ENCODE results near the gene ZNF532. TPM values are rescaled to one million over a fixed set of nuclear protein-coding genes. Genes with fewer than 3 reads are reported as not detected.

Gene ZNF532
- total RNA-seq, 1 experiment from 2014 or later: 21.1 TPM

DNA sequence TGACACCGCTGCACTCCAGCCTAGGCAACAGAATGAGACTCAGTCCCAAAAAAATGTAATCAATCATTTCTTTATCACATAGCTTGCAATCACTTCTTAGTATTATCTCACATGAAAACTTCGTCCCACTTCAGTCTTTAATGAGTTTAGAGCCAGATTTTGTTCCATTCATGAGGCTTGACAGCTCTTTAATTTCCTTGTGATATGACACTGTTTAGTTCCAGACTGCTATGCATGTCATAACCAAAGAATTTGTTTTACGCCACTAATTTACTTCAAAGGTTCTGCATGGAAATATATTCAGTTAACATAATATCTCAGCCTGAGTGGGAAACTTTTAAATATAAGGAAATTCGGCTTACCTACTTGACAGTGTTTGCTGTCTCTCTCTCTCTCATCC lies 113.1 kb downstream of the ZNF532 start:
- H3K4me3 ChIP-seq: no peak overlapping the region
- H3K4me1 ChIP-seq (replicated peaks; ENCODE audit: insufficient read depth): no peaks in the 10 kb centered on the region
- H2AFZ ChIP-seq: no peak overlapping the region
- H3F3A ChIP-seq (ENCODE audit: insufficient read depth, low read depth): no peaks in the 10 kb centered on the region
- H3K79me2 ChIP-seq (ENCODE audit: low read depth): no peaks in the 10 kb centered on the region
- H3K4me2 ChIP-seq: no peak overlapping the region
- POLR2A ChIA-PET (ENCODE audit: unreplicated experiment): no interaction called here
- DNase-seq: no peak
- H3K36me3 ChIP-seq (ENCODE audit: low read depth): no peaks in the 10 kb centered on the region
- no peaks in the 10 kb centered on the region for H3K9me3 ChIP-seq (ENCODE audit: insufficient read depth, low read depth)
- no peaks in the 10 kb centered on the region for H3K9me2 ChIP-seq (ENCODE audit: insufficient read depth)
- TF ChIP-seq, protein P1, sequence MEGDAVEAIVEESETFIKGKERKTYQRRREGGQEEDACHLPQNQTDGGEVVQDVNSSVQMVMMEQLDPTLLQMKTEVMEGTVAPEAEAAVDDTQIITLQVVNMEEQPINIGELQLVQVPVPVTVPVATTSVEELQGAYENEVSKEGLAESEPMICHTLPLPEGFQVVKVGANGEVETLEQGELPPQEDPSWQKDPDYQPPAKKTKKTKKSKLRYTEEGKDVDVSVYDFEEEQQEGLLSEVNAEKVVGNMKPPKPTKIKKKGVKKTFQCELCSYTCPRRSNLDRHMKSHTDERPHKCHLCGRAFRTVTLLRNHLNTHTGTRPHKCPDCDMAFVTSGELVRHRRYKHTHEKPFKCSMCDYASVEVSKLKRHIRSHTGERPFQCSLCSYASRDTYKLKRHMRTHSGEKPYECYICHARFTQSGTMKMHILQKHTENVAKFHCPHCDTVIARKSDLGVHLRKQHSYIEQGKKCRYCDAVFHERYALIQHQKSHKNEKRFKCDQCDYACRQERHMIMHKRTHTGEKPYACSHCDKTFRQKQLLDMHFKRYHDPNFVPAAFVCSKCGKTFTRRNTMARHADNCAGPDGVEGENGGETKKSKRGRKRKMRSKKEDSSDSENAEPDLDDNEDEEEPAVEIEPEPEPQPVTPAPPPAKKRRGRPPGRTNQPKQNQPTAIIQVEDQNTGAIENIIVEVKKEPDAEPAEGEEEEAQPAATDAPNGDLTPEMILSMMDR (conservative IDR thresholded peaks at IDR 0.05): no peak
- TF ChIP-seq EZH2 (IDR thresholded peaks at IDR 0.05; ENCODE audit: low read depth): no peak
- intact Hi-C loops (cut with micrococcal nuclease; ENCODE audit: unreplicated experiment): no loop called here
- no peaks in the 10 kb centered on the region for H3K27me3 ChIP-seq (ENCODE audit: insufficient read depth, low read depth)
- CTCF ChIA-PET: no interaction called here
- no TSS peak for BruUV-seq (replicated peaks)
- H4K20me1 ChIP-seq (ENCODE audit: insufficient read depth): no peaks in the 10 kb centered on the region
- H3K27ac ChIP-seq: no peak overlapping the region

DNA sequence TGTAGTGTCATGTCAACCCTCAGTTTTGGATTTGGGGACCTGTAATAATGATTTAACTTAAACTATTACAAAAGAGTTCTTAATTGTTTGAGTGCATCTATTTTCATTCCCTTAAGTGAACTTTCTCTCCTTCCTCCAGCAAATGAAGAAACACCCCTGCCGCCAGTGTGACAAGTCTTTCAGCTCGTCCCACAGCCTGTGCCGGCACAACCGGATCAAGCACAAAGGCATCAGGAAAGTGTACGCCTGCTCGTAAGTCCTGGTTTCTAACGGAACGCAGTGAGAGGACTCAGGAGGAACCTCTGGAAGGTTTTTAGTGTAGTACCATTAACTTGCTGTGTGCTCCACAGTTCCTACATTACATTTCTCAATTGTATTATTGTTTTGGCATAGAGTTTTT lies 114.2 kb downstream of the ZNF532 start:
- Histone ChIP-seq H3K36me3 (ENCODE audit: low read depth) (no peaks in the 10 kb centered on the region), H4K20me1 (ENCODE audit: insufficient read depth) (no peaks in the 10 kb centered on the region), H3F3A (ENCODE audit: insufficient read depth, low read depth) (no peaks in the 10 kb centered on the region), H3K4me2 (no peak overlapping the region), H3K27ac (no peak overlapping the region), H3K4me3 (no peak overlapping the region), H3K4me1 (replicated peaks; ENCODE audit: insufficient read depth) (no peaks in the 10 kb centered on the region), H3K27me3 (ENCODE audit: insufficient read depth, low read depth) (no peaks in the 10 kb centered on the region), H2AFZ (no peak overlapping the region), H3K9me3 (ENCODE audit: insufficient read depth, low read depth) (no peaks in the 10 kb centered on the region), H3K9me2 (ENCODE audit: insufficient read depth) (no peaks in the 10 kb centered on the region), H3K79me2 (ENCODE audit: low read depth) (no peaks in the 10 kb centered on the region)
- DNase-seq: no peak
- CTCF ChIA-PET: no interaction called here
- POLR2A ChIA-PET (ENCODE audit: unreplicated experiment): no interaction called here
- no TSS peak for BruUV-seq (replicated peaks)
- intact Hi-C loops (cut with micrococcal nuclease; ENCODE audit: unreplicated experiment): no loop called here
- TF ChIP-seq, protein P1 (conservative IDR thresholded peaks at IDR 0.05): no peak
- TF ChIP-seq EZH2 (IDR thresholded peaks at IDR 0.05; ENCODE audit: low read depth): no peak

DNA sequence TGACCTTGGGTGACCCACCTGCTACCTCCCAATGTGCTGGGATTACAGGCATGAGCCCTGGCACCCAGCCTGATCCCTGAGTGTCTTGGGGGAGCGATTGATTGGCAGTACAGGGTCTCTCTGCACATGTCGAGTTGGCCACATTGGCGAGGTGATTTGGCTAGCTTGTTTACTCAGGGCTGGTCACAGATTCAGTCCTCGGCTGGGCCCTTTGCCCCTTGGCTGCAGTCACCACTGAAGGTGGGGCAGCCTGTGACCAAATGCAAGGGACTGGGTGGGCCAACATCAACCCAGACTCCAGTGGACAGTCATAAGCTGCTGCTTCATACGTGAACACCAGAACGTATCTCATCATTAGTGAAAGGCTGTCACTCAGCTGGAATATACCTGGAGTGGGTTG lies 114.9 kb downstream of the ZNF532 start:
- CTCF ChIA-PET: no interaction called here
- no peaks in the 10 kb centered on the region for H4K20me1 ChIP-seq (ENCODE audit: insufficient read depth)
- no peaks in the 10 kb centered on the region for H3K4me1 ChIP-seq (replicated peaks; ENCODE audit: insufficient read depth)
- H3K9me2 ChIP-seq (ENCODE audit: insufficient read depth): no peaks in the 10 kb centered on the region
- no peaks in the 10 kb centered on the region for H3K79me2 ChIP-seq (ENCODE audit: low read depth)
- no peak overlapping the region for H2AFZ ChIP-seq
- no peaks in the 10 kb centered on the region for H3K27me3 ChIP-seq (ENCODE audit: insufficient read depth, low read depth)
- no peak overlapping the region for H3K4me3 ChIP-seq
- intact Hi-C loops (cut with micrococcal nuclease; ENCODE audit: unreplicated experiment): no loop called here
- POLR2A ChIA-PET (ENCODE audit: unreplicated experiment): no interaction called here
- TF ChIP-seq, protein P1 (conservative IDR thresholded peaks at IDR 0.05): no peak
- TF ChIP-seq EZH2 (IDR thresholded peaks at IDR 0.05; ENCODE audit: low read depth): no peak
- BruUV-seq (replicated peaks): no TSS peak
- DNase-seq: no peak
- H3K36me3 ChIP-seq (ENCODE audit: low read depth): no peaks in the 10 kb centered on the region
- H3F3A ChIP-seq (ENCODE audit: insufficient read depth, low read depth): no peaks in the 10 kb centered on the region
- H3K27ac ChIP-seq: no peak overlapping the region
- no peak overlapping the region for H3K4me2 ChIP-seq
- H3K9me3 ChIP-seq (ENCODE audit: insufficient read depth, low read depth): no peaks in the 10 kb centered on the region
